GM11168 (cell line): ENCODE data around the gene SEZ6.

ENCODE experiments used
- in situ Hi-C: fragments of 300-500 bp; cut with MboI; formaldehyde crosslinking; loops from one replicate; pipeline ENCODE4 v1.12.0; 2022; ENCODE audit warnings: low sequenced_read_pairs; ENCODE audit not compliant: unreplicated experiment

The SEZ6 gene

GRCh38 chr17:28916302-28916934 lies 89.4 kb downstream of the SEZ6 start:
- in situ Hi-C loops, result no loop called here

- in situ Hi-C loops, result no loop called here
These were observed 92.9 kb downstream of the SEZ6 start for GRCh38 chr17:28912938-28913333.

GRCh38 chr17:28912281-28912937 lies 93.4 kb downstream of the SEZ6 start:
- in situ Hi-C loops, result no loop called here

DNA sequence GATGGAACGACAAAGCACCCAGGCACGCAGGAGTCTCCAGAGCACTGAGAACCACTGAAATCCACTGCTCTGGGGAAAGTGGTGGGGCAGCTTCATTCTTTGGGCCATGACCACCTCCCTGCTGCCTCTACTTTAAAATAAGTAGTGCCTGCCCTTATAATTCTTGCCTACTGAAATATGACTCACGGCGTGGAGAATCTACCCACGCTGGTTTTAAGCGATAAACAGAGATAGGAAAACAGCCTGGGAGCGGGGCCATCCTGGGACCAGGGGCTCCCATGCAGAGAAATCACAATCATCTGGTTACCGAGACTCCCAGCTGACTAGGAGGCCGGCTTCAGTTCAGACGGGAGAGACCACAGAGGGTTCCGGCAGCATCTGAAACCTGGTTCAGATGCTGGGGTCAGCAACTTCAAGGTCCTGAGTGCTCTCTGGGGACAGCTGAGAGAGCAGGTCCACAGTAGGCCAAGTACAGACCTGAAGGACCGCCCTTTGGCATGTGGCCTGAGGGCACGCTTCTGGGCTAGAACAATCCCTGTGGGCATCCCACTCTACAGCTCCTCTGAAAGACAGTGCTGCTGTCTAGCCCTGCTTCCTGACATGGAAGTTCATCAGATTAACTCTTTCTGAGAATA lies 94.3 kb downstream of the SEZ6 start:
- in situ Hi-C loops, result no loop called here

GRCh38 chr17:28910534-28910933 lies 95.3 kb downstream of the SEZ6 start:
- in situ Hi-C loops, result no loop called here

DNA sequence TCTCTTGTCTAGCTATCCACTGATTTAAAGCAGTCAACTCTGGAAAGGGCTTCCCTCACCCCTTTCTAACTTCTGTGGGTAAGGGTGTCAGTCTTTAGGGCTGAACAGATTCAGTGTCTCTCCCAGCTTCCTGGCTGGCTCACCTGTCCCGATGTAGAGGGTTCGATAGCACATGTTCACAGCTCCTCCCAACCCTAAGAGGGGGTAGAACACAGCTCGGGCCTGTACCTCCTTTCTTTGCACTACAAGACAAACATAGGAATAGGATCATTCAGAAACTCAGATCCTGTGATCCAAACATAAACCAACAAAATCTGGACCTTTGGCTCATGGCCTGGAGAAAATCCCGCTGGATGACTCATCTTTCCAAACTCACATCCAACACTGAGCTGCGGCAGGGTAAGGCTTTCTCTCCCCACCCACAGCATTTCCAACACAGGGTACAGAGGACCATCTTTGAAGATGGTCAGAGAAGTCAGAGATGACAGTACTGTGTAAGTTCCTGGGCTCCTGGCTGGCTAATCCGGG lies 97.1 kb downstream of the SEZ6 start:
- in situ Hi-C loops, result no loop called here

GRCh38 chr17:28907709-28908475 lies 97.9 kb downstream of the SEZ6 start:
- in situ Hi-C loops, result no loop called here

DNA sequence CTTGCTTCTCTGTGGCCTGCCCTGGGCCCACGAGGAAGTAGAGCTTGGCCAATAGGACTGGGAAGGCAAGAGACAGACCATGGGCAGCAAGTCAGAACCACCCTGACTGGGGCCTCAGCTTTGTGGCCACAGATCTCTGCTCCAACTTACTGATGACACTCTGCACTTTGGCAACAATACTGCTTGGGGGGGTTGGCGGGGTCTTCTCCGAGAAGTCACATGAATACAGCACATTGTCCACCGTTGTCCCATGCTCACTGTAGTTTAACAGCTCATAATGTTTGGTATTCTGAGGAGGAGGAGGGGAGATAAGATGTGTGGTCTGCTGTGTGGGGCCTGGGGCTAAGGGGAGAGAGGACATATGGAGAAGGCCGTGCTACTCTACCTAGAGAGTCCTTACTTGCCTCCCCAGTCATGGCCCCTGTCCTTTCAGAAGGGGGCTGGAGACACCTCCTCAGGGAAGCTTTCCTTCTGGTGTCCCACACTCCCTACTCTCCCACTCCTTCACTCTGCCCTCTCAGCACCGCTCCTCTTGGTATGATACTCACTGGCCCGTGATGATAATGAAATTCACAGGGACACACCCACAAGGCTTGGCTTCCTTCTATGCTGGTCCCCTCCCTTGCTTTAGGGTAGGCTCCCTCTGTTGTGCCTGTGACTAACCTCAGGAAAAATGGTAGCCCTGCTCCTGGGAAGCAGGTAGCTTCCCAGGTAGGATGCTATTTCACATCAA lies 99.0 kb downstream of the SEZ6 start:
- in situ Hi-C loops, result no loop called here

- in situ Hi-C loops, result no loop called here
These were observed 99.6 kb downstream of the SEZ6 start for GRCh38 chr17:28906276-28906675.
